Left lobe of liver (tissue), 2 donors: ENCODE data around the gene ITGA1. TPM values are rescaled to one million over a fixed set of nuclear protein-coding genes. Genes with fewer than 3 reads are reported as not detected.
A peak's percentile ranks its signal among the peaks of the same experiment; 100 is the strongest.
"Not testable (repeated sequence)": the region's sequence is repeated elsewhere in the genome, so short reads cannot be mapped to it uniquely, and the experiment has no call there.

Source experiments
- ATAC-seq: fragments of 200-7000 bp; cut with Tn5 transposase; one replicate; pipeline ENCODE4 v1.9.1; 2020; ENCODE audit warnings: mild to moderate bottlenecking, moderate library complexity
- DNase-seq: peaks from one replicate; pipeline ENCODE4 v3.0.0-alpha.2; 2020; ENCODE audit warnings: low spot score
- total RNA-seq: library from RNA; stranded (reverse); gene quantifications from one replicate; pipeline ENCODE4 v1.2.1, GENCODE V29; 2021
- donor health status: DM: no; HTN: no; CAD: no; lungs with moderate emphysema.
- donor health status: DM: no; HTN: yes; CAD: no.

The ITGA1 gene
- total RNA-seq, 1 donor from 2014 or later, result 69.5 TPM

DNA sequence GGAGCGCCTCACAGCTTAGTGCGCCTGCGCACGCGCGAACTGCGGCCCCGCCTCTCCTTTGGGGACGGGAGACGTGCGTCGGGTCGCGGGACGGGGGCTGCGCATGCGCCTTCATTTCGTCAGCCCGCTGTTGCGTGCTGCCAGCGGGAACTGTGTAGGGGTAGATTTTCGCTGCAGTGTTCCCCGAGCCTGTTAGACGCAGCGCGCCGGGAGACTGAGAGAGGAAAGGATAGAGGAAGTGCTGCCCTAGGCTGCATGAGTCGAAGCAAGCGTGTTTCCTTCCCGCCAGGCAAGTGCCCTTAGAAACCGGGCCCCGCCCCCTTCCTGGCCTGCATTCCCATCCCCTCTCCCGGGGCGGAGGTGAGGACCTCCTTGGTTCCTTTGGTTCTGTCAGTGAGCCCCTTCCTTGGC, 12.3 kb downstream of the ITGA1 start:
- ATAC-seq (peak; percentile 87), DNase-seq (peak; percentile 97)

DNA sequence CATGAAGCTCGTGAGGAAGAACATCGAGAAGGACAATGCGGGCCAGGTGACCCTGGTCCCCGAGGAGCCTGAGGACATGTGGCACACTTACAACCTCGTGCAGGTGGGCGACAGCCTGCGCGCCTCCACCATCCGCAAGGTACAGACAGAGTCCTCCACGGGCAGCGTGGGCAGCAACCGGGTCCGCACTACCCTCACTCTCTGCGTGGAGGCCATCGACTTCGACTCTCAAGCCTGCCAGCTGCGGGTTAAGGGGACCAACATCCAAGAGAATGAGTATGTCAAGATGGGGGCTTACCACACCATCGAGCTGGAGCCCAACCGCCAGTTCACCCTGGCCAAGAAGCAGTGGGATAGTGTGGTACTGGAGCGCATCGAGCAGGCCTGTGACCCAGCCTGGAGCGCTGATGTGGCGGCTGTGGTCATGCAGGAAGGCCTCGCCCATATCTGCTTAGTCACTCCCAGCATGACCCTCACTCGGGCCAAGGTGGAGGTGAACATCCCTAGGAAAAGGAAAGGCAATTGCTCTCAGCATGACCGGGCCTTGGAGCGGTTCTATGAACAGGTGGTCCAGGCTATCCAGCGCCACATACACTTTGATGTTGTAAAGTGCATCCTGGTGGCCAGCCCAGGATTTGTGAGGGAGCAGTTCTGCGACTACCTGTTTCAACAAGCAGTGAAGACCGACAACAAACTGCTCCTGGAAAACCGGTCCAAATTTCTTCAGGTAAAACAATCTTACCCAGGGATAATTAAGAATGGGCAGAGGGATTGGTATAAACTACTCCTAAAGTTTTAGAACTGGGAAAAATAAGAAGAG, 12.9 kb downstream of the ITGA1 start:
- ATAC-seq, result peak; percentile 63
- peak; percentile 68 for DNase-seq

DNA sequence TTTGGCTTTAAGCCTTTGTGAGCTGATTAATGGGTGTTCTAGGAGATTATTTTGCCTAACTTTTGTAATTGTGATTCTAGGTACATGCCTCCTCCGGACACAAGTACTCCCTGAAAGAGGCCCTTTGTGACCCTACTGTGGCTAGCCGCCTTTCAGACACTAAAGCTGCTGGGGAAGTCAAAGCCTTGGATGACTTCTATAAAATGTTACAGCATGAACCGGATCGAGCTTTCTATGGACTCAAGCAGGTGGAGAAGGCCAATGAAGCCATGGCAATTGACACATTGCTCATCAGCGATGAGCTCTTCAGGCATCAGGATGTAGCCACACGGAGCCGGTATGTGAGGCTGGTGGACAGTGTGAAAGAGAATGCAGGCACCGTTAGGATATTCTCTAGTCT, 13.6 kb downstream of the ITGA1 start:
- no peak for ATAC-seq
- no peak for DNase-seq

DNA sequence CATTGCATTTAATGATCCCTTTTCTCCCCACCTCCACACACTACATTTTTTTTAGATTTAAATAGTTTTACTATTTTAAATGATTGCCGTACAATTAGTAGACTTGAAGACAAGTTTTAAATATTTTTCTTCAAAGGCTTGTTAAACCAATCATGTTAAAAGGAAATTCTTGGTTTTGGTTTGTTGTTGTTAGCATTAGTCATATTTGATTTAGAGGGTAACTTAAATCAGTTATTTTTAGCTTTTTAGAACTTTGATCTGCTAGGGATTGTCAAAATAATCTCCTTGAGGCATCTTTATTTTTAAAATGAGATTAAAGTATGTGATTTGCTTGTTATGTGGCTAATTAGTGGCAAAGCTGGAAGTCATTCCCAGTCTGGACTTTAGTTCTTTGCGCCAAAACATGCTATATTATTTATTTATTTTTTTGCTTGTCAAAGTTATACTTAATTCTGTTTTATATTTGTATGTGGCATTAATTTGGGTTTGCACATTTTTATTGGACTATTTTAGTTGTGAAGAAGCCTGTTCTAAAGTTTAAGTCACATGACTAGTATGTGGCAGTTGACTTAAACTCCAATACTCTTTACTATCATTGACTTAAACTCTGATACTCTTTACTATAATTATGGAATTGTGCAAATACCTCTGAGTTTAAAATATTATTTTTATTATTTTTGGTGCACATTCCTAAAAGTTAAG, 14.7 kb downstream of the ITGA1 start:
- no peak for ATAC-seq
- DNase-seq, result no peak

DNA sequence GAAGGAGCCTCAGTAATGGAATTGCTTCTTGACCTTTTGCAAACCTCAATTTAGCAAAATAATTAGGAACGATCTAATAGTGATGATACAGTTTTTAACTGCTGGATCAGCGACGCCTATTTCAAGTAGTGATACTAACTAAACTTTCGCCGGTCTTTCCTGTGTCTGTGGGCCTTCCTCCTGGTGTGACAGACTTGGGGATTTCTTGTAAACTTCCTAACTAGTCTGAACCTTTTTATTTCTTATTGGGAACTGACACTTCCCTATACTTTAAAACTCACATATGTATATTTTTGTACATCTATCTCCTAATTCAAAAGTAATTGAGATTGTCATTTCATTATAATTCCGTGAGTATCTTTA, 15.2 kb downstream of the ITGA1 start:
- no peak for DNase-seq
- no peak for ATAC-seq

- DNase-seq (no peak), ATAC-seq (no peak)
Observed at GRCh38 chr5:52804387-52804791, 16.7 kb downstream of the ITGA1 start.

DNA sequence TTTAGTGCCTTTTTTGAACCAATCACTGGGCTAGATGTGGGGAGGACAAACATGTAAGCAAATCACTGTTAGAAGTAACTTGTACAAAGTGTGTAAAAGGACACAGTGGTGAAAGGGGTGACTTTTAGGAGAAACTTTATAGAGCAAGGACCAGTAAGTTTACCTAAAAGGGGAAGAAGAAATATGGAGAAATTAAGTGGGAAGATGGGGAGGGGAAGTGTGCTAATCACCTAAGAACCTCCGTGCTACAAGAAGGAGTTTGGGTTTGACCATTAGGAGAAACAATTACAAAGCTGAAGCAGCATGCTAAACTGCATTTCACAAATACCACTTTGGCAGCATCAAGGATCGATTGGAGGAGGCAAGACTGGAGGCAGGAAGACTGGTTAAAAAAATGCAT, 17.3 kb downstream of the ITGA1 start:
- no peak for ATAC-seq

GRCh38 chr5:52805615-52806014, 17.9 kb downstream of the ITGA1 start:
- DNase-seq (no peak), ATAC-seq (no peak)

More for the DNA sequence above, 17.3 kb downstream of the ITGA1 start:
- DNase-seq, result no peak

- no peak for DNase-seq
- peak; percentile 92 for ATAC-seq
Observed at GRCh38 chr5:52807037-52807436, 19.3 kb downstream of the ITGA1 start.

- DNase-seq (no peak), ATAC-seq (no peak)
Observed at GRCh38 chr5:52807723-52808122, 20.0 kb downstream of the ITGA1 start.

DNA sequence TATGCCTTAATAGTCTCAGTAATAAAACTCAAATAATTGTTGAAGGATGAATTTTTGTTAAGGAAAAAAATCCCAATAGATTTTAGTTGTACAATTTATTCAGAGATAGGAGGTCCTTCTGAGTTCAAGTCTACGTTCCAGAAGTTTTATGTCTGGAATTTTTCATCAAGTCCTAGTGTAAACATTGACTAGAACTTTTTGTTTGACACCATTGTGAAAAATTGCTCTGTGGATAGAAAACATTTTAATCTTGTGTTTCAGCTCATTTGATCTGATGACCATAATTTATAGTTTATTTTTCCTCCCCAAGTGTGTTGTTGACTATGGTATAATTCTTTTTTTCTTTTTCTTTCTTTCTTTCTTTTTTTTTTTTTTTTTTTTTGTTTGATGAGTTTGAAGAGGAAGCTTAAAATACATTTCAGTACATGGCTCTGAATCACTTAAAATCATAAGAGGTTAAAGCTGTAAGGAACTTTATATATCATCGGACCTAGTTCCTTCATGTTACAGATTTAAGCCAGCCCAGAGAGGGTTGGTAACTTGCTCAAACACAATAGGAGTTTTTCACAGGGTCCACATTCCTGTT, 20.7 kb downstream of the ITGA1 start:
- DNase-seq (no peak), ATAC-seq (no peak)

- DNase-seq (no peak), ATAC-seq (no peak)
Observed at GRCh38 chr5:52809884-52810283, 22.2 kb downstream of the ITGA1 start.

- DNase-seq (no peak), ATAC-seq (no peak)
Observed at GRCh38 chr5:52810426-52810825, 22.7 kb downstream of the ITGA1 start.

DNA sequence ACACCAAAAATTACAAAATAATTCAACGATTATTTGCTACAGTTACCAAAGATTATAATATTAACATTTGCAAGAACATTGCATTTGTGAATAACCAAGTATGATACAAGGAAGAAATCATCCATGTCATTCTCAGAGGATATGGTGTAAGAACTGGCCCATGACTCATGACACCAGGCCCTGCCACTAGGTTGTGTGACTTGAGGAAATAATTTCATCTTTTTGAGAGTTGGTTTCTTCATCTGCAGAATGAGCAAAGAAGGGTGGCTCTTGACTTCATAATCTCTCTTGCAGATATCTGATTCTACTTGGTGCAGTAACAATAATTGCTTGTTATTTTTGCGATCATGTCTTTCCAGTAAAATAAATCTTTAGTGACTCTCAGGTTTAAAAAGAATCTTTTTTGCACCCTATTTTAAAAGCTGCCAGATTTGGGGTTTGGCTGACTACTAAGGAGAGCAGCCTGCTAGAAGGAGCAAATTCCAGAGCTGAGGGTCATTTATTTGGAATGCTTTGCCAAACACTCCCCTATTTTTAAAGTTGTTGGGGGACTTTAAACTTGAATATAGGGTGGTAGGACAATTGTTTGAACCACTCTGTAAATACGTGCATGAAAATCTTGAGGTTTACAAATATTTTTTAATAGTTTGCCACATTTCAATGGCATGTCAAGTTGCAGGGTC, 23.5 kb downstream of the ITGA1 start:
- DNase-seq (no peak), ATAC-seq (no peak)

DNA sequence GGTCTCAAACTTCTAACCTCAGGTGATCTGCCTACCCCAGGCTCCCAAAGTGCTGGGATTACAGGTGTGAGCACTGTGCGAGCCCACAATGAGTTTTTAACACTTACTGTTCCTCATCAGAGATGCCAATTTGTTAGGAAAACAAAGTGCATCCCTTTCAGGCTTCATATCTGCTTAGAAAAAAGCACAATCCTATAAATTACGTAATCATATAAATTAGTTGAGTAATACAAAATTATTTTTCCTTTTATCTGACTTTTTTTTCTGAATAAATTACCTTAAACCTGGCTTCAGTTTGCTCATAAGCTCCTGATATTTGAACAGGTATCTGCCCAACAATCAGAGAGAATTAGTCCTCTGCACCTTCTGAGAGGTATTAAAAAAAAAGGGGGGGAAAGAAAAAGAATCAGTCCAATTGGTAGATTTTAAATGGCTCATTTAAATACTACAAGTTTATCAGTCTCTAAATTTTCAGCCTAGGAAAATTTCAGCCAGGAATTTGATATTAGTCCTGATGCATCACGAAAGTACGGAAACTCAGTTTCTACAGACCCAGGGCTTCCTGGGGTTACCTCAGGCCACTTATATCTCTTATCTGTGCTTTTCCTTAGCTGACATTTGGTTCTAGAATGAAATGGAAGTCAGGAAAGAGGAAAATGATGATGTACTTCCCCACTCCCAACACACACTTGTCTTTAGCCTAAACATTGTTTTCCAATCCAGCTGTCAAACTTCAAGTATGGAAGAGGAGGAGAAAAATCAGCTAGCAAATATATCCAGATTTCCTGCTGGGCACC, 26.8 kb downstream of the ITGA1 start:
- ATAC-seq, result peak; percentile 42
- DNase-seq, result no peak

GRCh38 chr5:52817818-52818217, 30.1 kb downstream of the ITGA1 start:
- ATAC-seq (no peak), DNase-seq (no peak)

DNA sequence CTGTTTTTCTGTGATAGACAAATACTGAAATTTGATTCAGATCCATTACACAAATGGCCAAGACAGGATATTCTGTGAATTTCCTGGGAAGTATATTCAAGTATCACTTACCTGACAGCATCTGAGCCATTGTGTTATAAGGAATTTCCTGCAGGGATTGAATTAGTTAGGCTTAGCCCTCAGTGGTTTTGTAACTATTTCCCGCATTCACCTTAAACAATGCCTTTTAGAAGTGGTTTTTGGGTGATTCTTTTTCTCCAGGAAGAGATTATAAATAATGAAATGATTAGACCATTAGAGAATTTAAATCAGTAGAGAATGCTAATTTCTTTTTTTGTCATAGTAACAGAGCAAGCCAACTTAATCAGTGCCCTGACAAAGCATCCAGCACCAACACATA, 30.6 kb downstream of the ITGA1 start:
- ATAC-seq (no peak), DNase-seq (no peak)

- peak; percentile 65 for ATAC-seq
- DNase-seq, result not testable (repeated sequence)
Observed at GRCh38 chr5:52818807-52819206, 31.1 kb downstream of the ITGA1 start.

- DNase-seq (no peak), ATAC-seq (peak; percentile 10)
Observed at GRCh38 chr5:52821901-52822300, 34.2 kb downstream of the ITGA1 start.

DNA sequence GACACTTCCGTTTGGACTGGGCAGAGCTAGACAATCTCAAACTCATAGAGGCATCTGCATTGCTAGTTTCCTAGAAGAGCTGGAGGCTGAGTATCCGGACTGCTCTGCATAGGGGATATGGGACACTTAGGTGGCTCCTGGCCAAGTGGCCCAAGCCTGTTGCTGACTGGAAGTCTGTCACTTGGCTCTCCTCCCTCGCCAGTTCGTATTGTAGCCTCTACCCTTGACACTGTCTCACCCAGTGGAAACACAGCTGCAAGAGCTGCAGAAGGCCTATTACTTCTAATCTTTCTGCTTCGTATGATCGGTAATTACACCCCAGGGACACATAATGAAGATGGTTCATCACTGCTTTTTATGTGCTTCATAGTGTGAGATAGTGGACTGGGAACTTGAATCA, 34.7 kb downstream of the ITGA1 start:
- ATAC-seq, result peak; percentile 85
- peak; percentile 83 for DNase-seq

DNA sequence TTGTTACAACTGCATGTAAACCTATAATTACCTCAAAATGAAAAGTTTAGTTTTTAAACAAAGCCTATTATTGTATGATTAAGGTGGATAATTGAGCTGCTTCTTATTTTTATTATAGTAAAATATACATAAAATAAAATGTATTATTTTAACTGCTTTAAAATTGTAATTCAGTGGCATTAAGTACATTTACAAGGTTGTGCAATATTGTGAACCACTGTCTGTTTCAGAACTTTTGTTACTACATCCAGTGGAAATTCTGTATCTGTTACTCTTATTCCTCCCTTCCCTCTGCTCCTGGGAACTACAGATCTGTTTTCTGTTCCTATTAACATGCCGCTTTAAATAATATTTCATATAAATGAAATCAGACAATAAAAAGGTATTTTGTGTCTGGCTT, 37.1 kb downstream of the ITGA1 start:
- no peak for ATAC-seq

More for the DNA sequence above, 37.1 kb downstream of the ITGA1 start:
- DNase-seq, result no peak
